NCI-H748 (cell line): ENCODE data around the gene PARVB.
A peak's percentile ranks its signal among the peaks of the same experiment; 100 is the strongest.

Source experiments
- DNase-seq: peaks from one replicate; lab custom pipeline; 2025; ENCODE audit not compliant: unreplicated experiment; lab: John Stamatoyannopoulos, UW

PARVB gene, protein sequence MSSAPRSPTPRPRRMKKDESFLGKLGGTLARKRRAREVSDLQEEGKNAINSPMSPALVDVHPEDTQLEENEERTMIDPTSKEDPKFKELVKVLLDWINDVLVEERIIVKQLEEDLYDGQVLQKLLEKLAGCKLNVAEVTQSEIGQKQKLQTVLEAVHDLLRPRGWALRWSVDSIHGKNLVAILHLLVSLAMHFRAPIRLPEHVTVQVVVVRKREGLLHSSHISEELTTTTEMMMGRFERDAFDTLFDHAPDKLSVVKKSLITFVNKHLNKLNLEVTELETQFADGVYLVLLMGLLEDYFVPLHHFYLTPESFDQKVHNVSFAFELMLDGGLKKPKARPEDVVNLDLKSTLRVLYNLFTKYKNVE

DNA sequence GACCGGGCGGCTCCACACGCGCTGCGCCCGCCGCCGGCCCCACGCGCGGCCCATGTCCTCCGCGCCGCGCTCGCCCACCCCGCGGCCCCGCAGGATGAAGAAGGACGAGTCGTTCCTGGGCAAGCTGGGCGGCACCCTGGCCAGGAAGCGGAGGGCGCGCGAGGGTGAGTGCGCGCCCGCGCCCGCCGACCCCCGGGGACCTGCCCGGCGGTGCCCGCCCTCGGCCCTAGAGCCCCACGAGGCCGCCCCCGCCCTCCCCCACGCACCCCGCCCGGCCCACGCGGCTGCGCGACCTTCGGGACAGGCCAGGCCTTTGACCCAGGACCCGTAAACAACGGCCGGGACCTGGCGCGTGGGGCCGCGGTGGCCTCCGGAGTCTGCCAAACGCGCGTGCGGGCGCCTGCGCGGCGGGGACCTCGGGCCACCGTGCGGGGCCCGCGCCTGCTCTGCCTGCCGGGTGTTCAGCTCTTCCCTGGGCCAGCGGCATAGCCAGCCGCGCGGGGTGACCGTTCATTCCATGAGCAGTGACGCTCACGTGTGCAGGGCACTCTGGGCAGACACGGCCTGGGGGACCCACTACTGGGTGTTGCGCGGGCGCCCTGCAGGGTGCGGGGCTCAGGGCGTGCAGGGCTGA is at the start of gene PARVB:
PARVB (plus strand) TSS at position 15 of the 634 bp plus-strand sequence; CDS start at position 53, 38 bp downstream.
- DNase-seq: no peak

DNA sequence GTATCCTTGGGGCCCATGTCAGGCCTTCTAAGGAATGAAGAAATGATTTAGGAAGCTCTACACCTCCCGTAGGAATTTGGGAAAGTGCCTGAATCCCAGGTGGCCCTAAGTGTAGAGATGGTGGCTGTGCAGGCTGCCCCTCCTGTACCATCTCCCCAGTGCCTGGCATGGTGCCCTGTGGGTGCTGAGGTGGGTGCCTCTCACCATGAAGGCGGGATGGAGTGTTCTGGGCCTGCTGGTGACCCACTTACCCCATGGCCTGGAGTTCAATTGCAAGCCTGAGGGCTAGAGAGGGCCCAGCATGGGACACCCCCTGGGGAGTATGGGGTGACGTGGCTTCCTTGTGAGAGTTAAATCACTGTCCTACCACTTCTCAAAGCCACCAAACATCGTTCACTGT is 49.1 kb upstream of the PARVB start:
- DNase-seq: no peak

DNA sequence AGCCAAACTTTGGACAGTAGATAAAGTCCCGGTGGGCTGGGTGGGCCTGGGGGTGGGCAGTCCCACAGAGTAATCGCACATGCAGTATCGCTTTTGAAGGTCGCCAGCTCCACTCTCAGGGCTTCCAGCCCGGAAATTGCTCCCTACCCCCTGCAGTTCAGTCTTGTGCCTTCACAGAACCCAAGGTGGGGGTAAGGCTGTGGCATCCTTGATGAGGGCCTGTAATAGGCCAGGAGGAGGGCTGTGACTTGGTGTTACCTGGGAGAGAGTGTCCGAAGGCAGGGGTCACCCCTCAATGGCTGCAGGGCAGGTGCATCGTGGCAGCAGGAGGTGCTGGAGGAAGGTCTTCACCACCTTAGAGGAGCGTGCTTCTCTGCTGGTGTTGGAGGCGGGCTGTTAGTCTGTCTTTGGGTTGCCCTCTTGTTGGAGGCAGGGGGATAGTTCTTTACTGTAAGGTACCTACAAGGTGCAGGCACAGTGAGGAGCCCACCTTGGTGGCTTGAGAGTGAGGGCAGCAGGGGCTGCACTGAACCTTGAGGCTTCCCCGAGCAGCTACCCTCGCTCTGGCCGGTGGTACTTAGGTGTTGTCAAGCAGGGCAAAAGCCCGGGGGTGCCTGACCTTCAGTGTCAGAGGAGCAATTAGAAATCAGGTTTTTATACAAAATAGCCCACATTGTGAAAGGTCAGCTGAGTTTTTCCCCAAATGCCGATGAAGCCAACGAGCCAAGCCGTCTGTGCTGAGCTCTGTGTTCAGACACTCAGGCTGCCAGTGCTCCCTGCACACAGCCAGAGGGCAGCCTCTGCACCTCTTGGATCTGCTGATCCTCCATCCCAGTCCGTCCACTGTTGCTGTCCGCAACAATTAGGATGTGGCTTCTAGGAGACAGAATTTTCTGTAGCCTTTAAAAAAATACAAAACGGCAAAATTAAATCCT is 47.0 kb upstream of the PARVB start:
- no peak for DNase-seq

DNA sequence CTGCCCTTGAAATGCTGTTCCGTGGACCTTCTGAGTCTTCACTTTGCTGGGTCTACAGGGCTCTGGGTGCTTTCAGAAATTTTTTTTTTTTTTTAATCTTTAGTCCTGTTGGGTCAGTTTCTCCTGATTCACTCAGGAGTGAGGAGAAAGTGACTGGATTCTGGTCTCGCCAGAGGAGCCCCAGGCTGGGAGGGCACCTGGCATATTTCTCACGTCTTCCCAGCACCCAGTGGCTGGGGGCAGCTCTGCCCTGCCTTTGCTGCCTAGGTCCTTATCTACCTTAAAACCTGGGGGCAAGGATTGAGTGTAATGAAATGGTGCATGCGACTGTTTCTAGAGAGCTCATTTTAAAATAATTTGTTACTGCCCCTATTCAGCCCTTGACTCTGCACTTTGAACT is 45.5 kb upstream of the PARVB start:
- DNase-seq: no peak

DNA sequence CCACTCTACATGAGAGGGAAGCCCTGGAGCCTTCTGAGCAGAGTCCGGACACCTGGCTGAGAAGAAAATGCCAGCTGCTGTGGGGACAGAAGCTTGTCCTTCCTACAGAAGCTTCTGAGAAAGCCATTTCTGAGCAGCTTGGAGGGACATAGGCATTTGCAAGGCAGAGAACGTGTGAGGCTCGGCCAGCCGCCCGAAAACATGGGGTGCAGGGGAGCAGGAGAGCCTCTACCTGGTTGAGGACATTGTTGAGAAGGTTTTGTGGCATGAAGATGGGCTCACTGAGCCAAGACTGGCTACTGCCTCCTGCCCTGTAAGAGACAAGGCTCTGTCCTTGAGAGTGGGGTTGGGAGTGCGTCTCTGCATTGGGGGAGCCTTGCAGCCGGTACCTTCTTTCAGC is 43.5 kb upstream of the PARVB start:
- DNase-seq: no peak

DNA sequence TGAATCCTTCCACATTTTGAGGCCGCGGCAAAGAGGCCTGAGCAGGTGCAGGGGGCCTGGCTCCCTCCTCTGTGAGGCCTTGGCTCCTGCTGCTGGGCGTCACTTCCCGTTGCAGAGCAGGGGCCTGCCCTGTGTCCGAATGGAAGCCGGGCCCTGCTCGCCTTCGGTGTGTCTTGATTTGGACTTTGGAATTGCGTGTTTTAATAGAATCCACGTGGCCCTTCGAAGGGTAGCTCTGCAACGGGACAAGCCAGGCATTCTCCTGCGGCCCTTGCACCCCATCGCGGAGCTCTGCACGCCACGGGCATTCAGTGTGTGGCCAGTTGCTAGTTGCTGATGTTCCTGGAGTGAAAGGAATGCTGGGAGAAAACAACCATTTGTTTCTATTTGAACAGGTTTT is 43.1 kb upstream of the PARVB start:
- DNase-seq: no peak

DNA sequence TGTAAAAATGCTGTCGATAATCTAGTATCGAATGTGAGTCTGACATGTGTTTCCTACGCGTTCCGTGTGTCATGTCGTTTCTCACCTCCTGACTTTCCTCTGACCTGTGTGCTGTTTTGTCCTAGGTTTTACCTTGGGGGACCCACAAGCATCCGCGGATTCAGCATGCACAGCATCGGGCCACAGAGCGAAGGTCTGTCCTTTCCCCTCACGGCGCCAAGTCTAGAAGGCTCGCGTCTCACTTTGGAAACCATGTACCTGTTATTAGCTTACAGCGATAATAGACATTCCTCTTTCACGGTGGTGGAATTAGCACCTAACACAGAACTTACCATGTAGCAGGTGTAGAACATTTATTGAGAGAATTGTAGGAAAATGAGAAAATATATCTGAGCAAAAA is 40.3 kb upstream of the PARVB start:
- DNase-seq: no peak

DNA sequence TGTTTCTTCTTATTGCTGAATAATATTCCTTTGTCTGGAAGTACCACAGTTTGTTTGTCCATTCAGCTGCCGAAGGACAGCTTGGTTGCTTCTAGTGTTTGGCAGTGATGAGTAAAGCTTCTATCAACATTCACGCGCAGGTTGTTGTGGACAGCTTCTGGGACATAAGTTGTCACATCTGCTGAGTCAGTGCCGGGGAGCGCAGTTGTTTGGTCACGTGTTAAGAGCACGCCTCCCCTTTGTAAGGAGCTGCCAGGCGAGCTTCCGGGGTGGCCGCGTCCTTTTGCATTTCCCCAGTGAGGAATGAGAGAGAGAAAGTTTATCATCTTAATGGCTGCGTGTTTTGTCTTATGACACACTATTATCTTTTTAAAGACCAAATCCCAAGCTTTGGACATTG is 38.6 kb upstream of the PARVB start:
- no peak for DNase-seq

DNA sequence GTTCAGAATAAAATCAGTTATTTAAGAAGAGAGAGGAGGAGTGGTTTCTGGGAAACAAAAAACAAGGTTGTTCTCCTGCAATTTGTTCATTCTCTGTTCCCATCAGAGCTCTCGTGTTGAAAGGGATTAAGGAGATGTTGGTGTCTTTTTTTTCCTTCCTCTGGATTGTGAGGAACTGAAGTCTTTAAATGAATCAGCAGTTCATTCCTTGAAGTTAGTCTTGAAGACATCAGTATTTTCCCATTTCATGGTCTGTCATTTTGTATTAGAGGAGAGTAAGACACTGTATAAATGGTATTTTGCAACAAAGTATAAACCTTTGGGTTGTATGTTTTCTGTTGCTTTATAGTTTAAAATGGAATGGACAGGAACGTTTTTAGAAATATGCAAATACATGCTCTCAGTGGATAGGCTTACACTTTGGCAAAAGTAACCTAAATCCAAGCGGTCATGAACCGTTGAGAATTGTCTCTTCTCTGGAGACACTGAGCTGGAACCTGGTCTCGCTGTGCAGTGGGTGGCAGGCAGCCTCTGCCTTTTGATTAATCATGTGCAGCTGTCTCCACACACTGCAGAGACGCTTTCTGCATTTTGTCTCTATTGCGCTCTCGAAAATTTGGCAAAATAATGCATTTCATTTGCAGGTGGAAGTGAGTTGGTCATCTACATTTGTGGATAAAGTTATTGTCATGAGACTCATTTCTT is 35.8 kb upstream of the PARVB start:
- DNase-seq: no peak

DNA sequence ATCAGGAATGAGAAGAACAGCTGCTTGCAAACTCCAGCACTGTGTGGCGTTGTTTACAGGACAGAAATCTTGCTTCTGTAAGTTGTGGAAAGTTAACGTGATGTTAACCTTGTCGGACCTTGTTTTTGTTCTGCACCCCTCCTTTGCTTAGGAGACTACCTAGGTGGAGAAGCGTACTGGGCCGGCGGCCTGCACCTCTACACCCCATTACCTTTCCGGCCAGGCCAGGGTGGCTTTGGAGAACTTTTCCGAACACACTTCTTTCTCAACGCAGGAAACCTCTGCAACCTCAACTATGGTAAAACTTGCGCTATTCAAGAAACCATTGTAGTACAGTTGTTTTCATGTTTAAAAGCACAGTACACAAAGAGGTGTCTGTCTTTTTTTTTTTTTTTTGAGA is 35.1 kb upstream of the PARVB start:
- no peak for DNase-seq

DNA sequence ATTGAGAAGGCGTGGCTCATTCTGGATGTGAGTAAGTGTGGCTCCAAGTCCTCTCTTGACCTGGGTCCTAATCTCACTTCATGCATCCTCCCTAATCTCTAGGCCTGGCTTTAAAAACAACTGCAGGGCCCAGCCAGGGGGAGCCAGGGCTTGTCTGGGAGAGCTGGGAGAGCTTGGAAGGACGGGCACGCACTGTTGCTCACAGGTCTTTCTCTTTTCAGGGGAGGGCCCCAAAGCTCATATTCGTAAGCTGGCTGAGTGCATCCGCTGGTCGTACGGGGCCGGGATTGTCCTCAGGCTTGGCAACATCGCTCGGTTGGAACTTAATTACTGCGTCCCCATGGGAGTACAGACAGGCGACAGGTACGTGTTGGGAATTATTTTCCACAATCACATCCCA is 34.1 kb upstream of the PARVB start:
- DNase-seq: peak; percentile 27

DNA sequence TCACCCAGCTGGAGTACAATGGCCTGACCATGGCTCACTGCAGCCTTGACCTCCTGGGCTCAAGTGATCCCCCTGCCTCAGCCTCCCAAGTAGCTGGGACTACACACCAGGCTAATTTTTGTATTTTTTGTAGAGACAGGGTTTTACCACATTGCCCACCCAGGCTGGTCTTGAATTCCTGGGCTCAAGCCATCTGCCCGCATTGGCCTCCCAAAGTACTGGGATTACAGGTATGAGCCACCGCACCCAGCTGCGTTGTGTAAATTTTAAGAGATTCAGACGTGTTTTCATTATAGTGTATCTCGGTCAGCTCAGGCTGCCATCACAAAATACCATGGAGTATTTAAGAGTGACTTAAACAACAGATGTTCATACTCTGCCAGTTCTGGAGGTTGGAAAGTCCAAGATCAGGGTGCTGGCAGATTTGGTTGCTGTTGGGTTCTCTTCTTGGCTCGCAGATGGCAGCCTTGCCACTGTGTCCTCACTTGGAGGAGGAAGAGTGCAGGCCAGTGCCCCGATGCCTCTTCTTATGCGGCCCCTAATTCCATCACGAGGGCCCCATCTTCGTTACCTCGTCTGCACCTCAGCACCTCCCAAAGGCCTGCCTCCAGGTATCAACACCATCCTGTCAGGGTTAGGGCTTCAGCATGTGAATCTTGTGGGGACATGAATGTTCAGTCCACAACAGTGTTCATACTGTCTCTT is 32.6 kb upstream of the PARVB start:
- no peak for DNase-seq

DNA sequence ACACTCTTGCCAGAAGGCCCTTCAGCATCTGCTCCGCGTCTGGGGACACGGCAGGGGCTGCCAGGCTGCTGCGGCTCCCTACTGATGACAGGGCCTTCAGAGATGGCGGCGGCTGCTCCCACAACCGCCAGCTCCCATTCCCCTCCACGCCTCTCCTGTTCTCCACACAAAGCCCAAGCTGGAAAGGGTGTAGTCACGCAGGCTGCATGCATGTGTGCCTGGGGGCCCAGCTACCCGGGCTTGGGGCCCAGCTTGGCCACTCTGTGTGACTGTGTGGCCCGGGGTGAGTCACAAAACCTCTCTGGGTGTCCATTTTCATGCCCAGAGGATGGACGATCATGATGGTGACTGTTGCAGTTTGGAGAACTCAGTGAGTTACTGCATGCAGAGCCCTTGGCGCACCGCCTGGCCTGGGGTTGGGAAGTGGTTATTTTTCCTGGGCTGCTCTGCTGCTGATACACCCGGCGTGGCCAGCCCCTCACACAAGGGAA is 31.7 kb upstream of the PARVB start:
- DNase-seq: peak; percentile 11

DNA sequence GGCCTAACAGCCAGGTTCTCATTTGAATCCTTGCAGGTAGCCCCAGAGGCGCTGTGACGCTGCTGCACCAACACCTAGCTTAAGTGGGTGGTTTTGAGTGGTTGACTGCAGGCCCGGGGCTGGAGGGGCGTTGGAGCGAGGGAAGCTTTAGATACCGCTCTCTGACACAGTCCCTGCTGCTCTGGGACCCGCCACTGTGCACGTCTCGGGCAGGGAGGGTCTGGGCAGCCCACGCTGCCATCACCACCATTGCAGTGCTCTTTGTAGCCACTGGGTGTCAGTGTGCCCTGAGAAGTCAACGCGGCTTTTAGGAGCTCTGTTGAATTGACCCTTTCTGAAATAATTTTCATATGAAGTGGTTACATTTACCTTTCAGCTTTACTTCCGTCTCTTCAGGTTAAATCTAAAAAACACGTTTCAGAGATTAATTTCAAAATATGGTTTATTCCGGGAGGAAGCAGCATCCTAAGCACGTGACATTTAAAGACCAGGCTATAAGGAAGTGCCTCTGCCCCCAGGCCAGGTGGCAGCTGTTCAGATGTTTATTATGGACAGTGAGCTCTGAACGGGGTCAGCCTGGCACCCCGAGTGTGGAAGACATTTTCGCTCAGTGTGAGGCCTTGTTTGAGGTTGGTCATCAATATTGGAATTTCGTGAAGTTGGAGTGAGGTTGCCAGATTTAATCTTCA is 30.9 kb upstream of the PARVB start:
- peak; percentile 70 for DNase-seq

DNA sequence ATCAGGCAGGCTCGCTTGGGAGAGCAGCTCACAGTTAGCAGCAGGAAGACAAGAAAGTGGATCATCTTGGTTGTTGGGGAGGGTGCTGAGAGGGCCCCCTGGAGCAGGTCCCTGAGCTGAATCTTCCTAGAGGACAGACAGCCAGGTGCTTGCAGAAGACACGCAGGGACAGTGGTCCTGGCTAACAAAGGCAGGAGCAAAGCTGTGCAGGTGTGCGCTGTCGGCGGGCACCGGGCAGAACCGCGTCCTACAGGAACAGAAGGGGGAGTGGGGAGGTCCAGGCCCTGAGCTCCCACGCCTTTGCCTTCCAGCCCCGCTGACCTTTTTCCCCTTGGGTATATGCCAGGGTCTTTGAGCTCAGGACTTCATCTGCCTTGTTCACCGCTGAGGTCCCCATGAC is 30.1 kb upstream of the PARVB start:
- DNase-seq: no peak

DNA sequence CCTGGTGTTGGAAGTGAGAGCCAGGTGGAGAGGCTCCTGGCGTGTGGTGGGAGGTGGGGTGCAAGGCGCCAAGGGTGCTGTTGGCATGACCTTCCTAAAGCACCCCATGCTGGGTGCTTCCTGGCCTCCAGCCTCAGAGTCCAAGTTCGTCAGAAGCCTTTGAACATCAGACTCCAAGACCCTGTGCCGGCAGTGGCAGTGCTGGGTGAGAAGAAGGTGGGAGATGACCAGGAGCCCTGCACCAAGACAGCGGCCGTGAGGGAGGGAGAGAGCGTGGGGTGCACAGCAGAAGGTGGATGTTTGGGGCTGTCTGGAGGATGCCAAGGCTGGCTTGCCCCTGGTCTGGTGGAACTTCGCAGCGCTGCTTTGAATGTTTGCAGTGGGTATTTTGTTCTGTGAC is 29.7 kb upstream of the PARVB start:
- no peak for DNase-seq

DNA sequence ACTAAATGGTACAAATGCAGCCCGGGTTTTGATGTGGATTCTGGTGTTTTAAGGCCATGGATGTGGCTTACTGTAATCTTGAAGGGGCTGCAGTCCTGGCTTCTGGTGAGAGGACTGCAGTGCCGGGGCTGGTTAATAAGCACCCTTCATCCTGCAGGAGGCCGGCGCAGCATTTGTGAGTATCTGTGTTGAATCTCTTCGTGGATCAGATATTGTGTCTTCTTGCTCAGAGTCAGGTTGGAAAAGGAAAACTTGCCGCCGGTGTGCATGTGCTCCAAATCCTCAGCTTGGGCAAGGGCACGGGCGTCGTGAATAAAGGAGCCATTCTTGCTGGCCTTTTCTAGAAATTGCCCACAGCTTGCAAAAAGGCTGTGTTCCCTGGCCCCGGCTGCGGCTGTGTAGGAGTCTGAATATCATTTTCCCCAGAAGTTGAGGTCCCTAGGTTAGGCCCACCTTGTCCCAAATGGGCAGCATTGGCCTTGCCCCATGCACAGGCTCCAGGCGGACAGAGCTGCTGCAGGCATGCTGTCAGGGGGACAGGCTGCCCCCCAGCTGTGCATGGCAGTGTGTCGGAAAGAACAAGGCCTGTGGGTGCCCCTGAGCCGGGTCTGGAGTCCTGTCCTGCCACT is 28.9 kb upstream of the PARVB start:
- no peak for DNase-seq

DNA sequence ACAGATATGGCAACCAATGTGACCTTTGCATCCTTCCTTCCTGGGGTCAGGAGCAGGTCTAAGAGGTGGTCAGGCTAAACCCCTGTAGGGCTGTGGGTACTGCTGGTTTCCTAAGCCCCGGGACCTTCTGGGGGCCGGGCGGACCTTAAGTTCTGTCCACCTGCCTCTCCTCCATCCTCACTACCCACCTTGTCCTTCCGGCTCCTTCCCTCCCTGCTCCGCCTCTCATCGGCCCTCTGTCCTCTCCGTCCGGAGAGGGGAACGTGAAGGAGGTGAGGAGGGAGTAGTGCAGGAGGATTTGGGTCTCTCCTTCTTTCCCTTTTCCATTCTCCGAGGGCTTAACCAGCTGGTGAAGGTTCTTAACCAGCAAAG is 28.3 kb upstream of the PARVB start:
- no peak for DNase-seq
